GM18519 (cell line): ENCODE measurements around the gene PPP2R2C.

Experiments used
- ATAC-seq: cut with Tn5 transposase; IDR thresholded peaks from one replicate; pipeline ENCODE4 v1.9.1; 2021; ENCODE audit warnings: mild to moderate bottlenecking, moderate library complexity; ENCODE audit not compliant: unreplicated experiment, low FRiP score

The PPP2R2C gene

GRCh38 chr4:6277139-6277802 is 195.1 kb downstream of the PPP2R2C start:
- no peak for ATAC-seq

GRCh38 chr4:6275898-6276806 is 196.3 kb downstream of the PPP2R2C start:
- no peak for ATAC-seq

GRCh38 chr4:6275351-6275750 is 197.1 kb downstream of the PPP2R2C start:
- ATAC-seq, result no peak

- ATAC-seq, result no peak
Observed at GRCh38 chr4:6273661-6273990, 198.8 kb downstream of the PPP2R2C start.

- ATAC-seq, result no peak
Observed at GRCh38 chr4:6272863-6273660, 199.4 kb downstream of the PPP2R2C start.

GRCh38 chr4:6271701-6272465 is 200.5 kb downstream of the PPP2R2C start:
- ATAC-seq, result no peak

- no peak for ATAC-seq
Observed at GRCh38 chr4:6271206-6271605, 201.2 kb downstream of the PPP2R2C start.

GRCh38 chr4:6270636-6271121 is 201.7 kb downstream of the PPP2R2C start:
- ATAC-seq, result no peak
